H9 (cell line): Measurements from ENCODE around the gene RPL28. TPM values are rescaled to one million over a fixed set of nuclear protein-coding genes. Genes with fewer than 3 reads are reported as not detected.

Experiments used
- DNase-seq: peaks from one replicate; pipeline ENCODE4 v3.0.0-alpha.2; 2017
- H2AFZ ChIP-seq: one replicate; pipeline ENCODE4 v1.6.1; 2013; ENCODE audit warnings: mild to moderate bottlenecking, low read length, control low read depth, moderate library complexity
- H2AK5ac ChIP-seq: 2 replicates; pipeline ENCODE4 v1.6.1; 2013; ENCODE audit warnings: low read length, control low read depth, mixed read lengths; ENCODE audit not compliant: insufficient read length
- H2BK120ac ChIP-seq: one replicate; pipeline ENCODE4 v1.6.1; 2013; ENCODE audit warnings: low read depth, mild to moderate bottlenecking, low read length, control low read depth, inconsistent platforms; ENCODE audit not compliant: poor library complexity, severe bottlenecking
- H2BK12ac ChIP-seq: 2 replicates; pipeline ENCODE4 v1.6.1; 2013; ENCODE audit warnings: low read length, control low read depth, mixed read lengths, low read depth; ENCODE audit not compliant: insufficient read length
- H2BK15ac ChIP-seq: 2 replicates; pipeline ENCODE4 v1.6.1; 2013; ENCODE audit warnings: low read depth, low read length, control low read depth
- H2BK20ac ChIP-seq: one replicate; pipeline ENCODE4 v1.6.1; 2013; ENCODE audit warnings: low read depth, mild to moderate bottlenecking, low read length, control low read depth, inconsistent platforms; ENCODE audit not compliant: poor library complexity, severe bottlenecking
- H2BK5ac ChIP-seq: 2 replicates; pipeline ENCODE4 v1.6.1; 2013; ENCODE audit warnings: low read length, control low read depth, mixed read lengths; ENCODE audit not compliant: insufficient read length
- H3K14ac ChIP-seq: 2 replicates; pipeline ENCODE4 v1.6.1; 2013; ENCODE audit warnings: low read length, control low read depth; ENCODE audit not compliant: insufficient read depth
- H3K18ac ChIP-seq: 2 replicates; pipeline ENCODE4 v1.6.1; 2013; ENCODE audit warnings: low read depth, mild to moderate bottlenecking, mixed read lengths, low read length, control low read depth; ENCODE audit not compliant: insufficient read length
- H3K23ac ChIP-seq: 2 replicates; pipeline ENCODE4 v1.6.1; 2013; ENCODE audit warnings: low read length, control low read depth, mixed read lengths, low read depth; ENCODE audit not compliant: insufficient read length
- H3K23me2 ChIP-seq: 2 replicates; pipeline ENCODE4 v1.6.1; 2013; ENCODE audit warnings: low read depth, mild to moderate bottlenecking, mixed read lengths, low read length, control low read depth; ENCODE audit not compliant: insufficient read length, poor library complexity, severe bottlenecking
- H3K27ac ChIP-seq: 2 replicates; pipeline ENCODE4 v1.5.1; 2013; ENCODE audit warnings: low read length, control low read depth, mixed read lengths, low read depth; ENCODE audit not compliant: insufficient read length
- H3K27me3 ChIP-seq: 2 replicates; pipeline ENCODE4 v1.6.1; 2013; ENCODE audit warnings: low read length, control low read depth, inconsistent platforms; ENCODE audit not compliant: insufficient read depth
- H3K4ac ChIP-seq: 2 replicates; pipeline ENCODE4 v1.6.1; 2013; ENCODE audit warnings: low read depth, mild to moderate bottlenecking, control low read depth, inconsistent platforms, low read length, moderate library complexity
- H3K4me1 ChIP-seq: 2 replicates; pipeline ENCODE4 v1.6.1; 2013; ENCODE audit warnings: low read length, control low read depth, inconsistent platforms; ENCODE audit not compliant: insufficient read depth
- H3K4me2 ChIP-seq: 2 replicates; pipeline ENCODE4 v1.6.1; 2013; ENCODE audit warnings: low read length, control low read depth, mixed read lengths; ENCODE audit not compliant: insufficient read length, insufficient read depth
- H3K56ac ChIP-seq: 2 replicates; pipeline ENCODE4 v1.6.1; 2013; ENCODE audit warnings: low read depth, mild to moderate bottlenecking, mixed read lengths, low read length, control low read depth; ENCODE audit not compliant: insufficient read length
- H3K79me1 ChIP-seq: 2 replicates; pipeline ENCODE4 v1.6.1; 2013; ENCODE audit warnings: low read depth, mild to moderate bottlenecking, moderate library complexity, low read length, control low read depth, inconsistent platforms; ENCODE audit not compliant: insufficient read depth, poor library complexity, severe bottlenecking
- H3K79me2 ChIP-seq: 2 replicates; pipeline ENCODE4 v1.6.1; 2013; ENCODE audit warnings: low read length, control low read depth, inconsistent platforms; ENCODE audit not compliant: insufficient read depth
- H3K9ac ChIP-seq: 2 replicates; pipeline ENCODE4 v1.6.1; 2013; ENCODE audit warnings: low read length, control low read depth, mixed read lengths; ENCODE audit not compliant: insufficient read length; ENCODE audit errors: extremely low read depth
- H3K9me3 ChIP-seq: one replicate; pipeline ENCODE4 v1.6.1; 2013; ENCODE audit warnings: low read depth, low read length, inconsistent platforms; ENCODE audit not compliant: control insufficient read depth
- H3T11ph ChIP-seq: one replicate; pipeline ENCODE4 v1.6.1; 2013; ENCODE audit warnings: mild to moderate bottlenecking, low read length, control low read depth, inconsistent platforms
- H4K20me1 ChIP-seq: one replicate; pipeline ENCODE4 v1.6.1; 2013; ENCODE audit not compliant: control insufficient read depth, insufficient read length, insufficient read depth
- H4K5ac ChIP-seq: 2 replicates; pipeline ENCODE4 v1.6.1; 2013; ENCODE audit warnings: low read depth, mild to moderate bottlenecking, mixed read lengths, low read length, control low read depth; ENCODE audit not compliant: insufficient read length
- H4K8ac ChIP-seq: replicated peaks from 2 replicates; pipeline ENCODE4 v1.6.1; 2013; ENCODE audit warnings: low read length, control low read depth, mixed read lengths, low read depth; ENCODE audit not compliant: insufficient read length
- H4K91ac ChIP-seq: 2 replicates; pipeline ENCODE4 v1.6.1; 2013; ENCODE audit warnings: low read depth, mild to moderate bottlenecking, moderate library complexity, mixed read lengths, low read length, control low read depth; ENCODE audit not compliant: insufficient read length
- H3K27ac Mint-ChIP-seq, 3 experiments: 2 replicates in 2 of 3; 3 replicates in 1 of 3; pipeline ENCODE4 v1.8.0; 2020 to 2021; ENCODE audit warnings: mixed read lengths in 3 of 3, mild to moderate bottlenecking in 1 of 3, moderate library complexity in 1 of 3
- H3K27me3 Mint-ChIP-seq: 2 replicates; pipeline ENCODE4 v1.8.0; 2021; ENCODE audit warnings: low read depth, mild to moderate bottlenecking, moderate library complexity, mixed read lengths
- H3K36me3 Mint-ChIP-seq, 3 experiments: 2 replicates in 2 of 3; 3 replicates in 1 of 3; pipeline ENCODE4 v1.8.0; 2020 to 2021; ENCODE audit warnings: low read depth in 3 of 3, mixed read lengths in 3 of 3; ENCODE audit not compliant: insufficient read depth in 1 of 3
- H3K4me1 Mint-ChIP-seq, 2 experiments: 2 replicates each; pipeline ENCODE4 v1.8.0; 2020; ENCODE audit warnings: mixed read lengths in 2 of 2
- H3K4me3 Mint-ChIP-seq, 2 experiments: 2 replicates in 1 of 2; 3 replicates in 1 of 2; pipeline ENCODE4 v1.8.0; 2020 to 2021; ENCODE audit warnings: mild to moderate bottlenecking in 2 of 2, mixed read lengths in 2 of 2, moderate library complexity in 1 of 2
- H3K9me3 Mint-ChIP-seq, 2 experiments: 2 replicates in 1 of 2; 3 replicates in 1 of 2; pipeline ENCODE4 v1.8.0; 2020; ENCODE audit warnings: mild to moderate bottlenecking in 2 of 2, mixed read lengths in 2 of 2, moderate library complexity in 1 of 2
- WGBS: extraction: QIAGEN DNeasy Blood & Tissue Kit; methylation state at CpG from one replicate; pipeline ENCODE4 v1.1.7; 2013; ENCODE audit warnings: missing lambda C conversion rate, low lambda C conversion rate, mixed read lengths; ENCODE audit not compliant: insufficient read length; ENCODE audit errors: extremely low coverage; 5-methylcytosine and 5-hydroxymethylcytosine counted together
- total RNA-seq: library from RNA; stranded (reverse); gene quantifications from 2 replicates; pipeline ENCODE4 v1.2.1, GENCODE V29; 2021
- TF ChIP-seq, protein P1 (sequence below): fragments of 200-600 bp; sonication (generic); conservative IDR thresholded peaks from 3 replicates; pipeline ENCODE4 v1.8.0; 2021; ENCODE audit warnings: antibody characterized with exemption, mild to moderate bottlenecking

The RPL28 gene
- total RNA-seq, 1 experiment from 2014 or later, result 2,076 TPM

DNA sequence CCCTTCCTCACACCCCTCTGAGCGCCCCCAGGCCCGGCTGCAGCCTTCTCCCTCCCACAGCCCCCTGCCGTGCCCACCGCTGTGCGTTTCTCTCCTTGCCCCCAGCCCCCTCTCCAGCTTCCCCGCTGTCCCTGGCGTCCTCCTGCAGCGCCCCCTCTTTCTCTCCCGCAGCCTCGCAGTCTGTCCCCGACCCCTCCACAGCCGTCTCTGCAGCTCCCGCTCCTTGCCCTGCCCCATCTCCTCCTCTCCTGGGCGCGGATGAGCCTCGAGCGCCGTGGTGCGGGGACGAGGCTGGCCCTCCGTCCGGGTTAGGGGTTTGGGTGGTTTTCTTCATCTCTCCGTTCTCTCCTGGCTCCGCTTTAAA, 45.0 kb upstream of the RPL28 start:
- H2BK120ac ChIP-seq, result no peak overlapping the region
- peaks cover 26 to 42% (median 41%) of the 10 kb centered on the region in 3 experiments; a peak in 6 of 7 replicates for H3K36me3 Mint-ChIP-seq
- no peak overlapping the region for H4K8ac ChIP-seq
- H4K5ac ChIP-seq, result no peak overlapping the region
- no peak overlapping the region for H2BK12ac ChIP-seq
- peaks cover 19% of the 10 kb centered on the region for H3K27me3 Mint-ChIP-seq
- H2BK20ac ChIP-seq, result no peak overlapping the region
- H3T11ph ChIP-seq, result no peak overlapping the region
- no peak overlapping the region for H2AFZ ChIP-seq
- H3K14ac ChIP-seq, result peak overlapping the region; percentile 26; the same call in 1 of the 2 replicates
- peak; percentile 57 for DNase-seq
- peaks cover 17% of the 10 kb centered on the region for H3K23me2 ChIP-seq
- no CpG with 5 or more reads among the region's 24 CpGs for WGBS
- peak overlapping the region; percentile 66 for H3K18ac ChIP-seq
- H3K56ac ChIP-seq, result no peak overlapping the region
- H4K20me1 ChIP-seq, result no peaks in the 10 kb centered on the region
- H4K91ac ChIP-seq, result no peak overlapping the region
- no peaks in the 10 kb centered on the region; the same call in 1 of the 2 replicates for H3K4me1 ChIP-seq
- H3K9ac ChIP-seq, result peak overlapping the region; percentile 6
- no peaks in the 10 kb centered on the region for H3K9me3 ChIP-seq
- no peak overlapping the region for H3K27ac ChIP-seq
- no peaks in the 10 kb centered on the region; the same call in 1 of the 2 replicates for H3K27me3 ChIP-seq
- TF ChIP-seq, protein P1, sequence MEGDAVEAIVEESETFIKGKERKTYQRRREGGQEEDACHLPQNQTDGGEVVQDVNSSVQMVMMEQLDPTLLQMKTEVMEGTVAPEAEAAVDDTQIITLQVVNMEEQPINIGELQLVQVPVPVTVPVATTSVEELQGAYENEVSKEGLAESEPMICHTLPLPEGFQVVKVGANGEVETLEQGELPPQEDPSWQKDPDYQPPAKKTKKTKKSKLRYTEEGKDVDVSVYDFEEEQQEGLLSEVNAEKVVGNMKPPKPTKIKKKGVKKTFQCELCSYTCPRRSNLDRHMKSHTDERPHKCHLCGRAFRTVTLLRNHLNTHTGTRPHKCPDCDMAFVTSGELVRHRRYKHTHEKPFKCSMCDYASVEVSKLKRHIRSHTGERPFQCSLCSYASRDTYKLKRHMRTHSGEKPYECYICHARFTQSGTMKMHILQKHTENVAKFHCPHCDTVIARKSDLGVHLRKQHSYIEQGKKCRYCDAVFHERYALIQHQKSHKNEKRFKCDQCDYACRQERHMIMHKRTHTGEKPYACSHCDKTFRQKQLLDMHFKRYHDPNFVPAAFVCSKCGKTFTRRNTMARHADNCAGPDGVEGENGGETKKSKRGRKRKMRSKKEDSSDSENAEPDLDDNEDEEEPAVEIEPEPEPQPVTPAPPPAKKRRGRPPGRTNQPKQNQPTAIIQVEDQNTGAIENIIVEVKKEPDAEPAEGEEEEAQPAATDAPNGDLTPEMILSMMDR, result no peak
- no peaks in the 10 kb centered on the region for H3K79me2 ChIP-seq
- H3K4ac ChIP-seq, result no peak overlapping the region
- no peak overlapping the region for H2BK15ac ChIP-seq
- H3K79me1 ChIP-seq, result no peaks in the 10 kb centered on the region
- H2AK5ac ChIP-seq, result no peak overlapping the region
- peak overlapping the region; percentile 59 to 95 (median 95); a peak in 6 of 7 replicates for H3K27ac Mint-ChIP-seq
- H3K4me2 ChIP-seq, result peak overlapping the region; percentile 74
- H3K23ac ChIP-seq, result no peak overlapping the region
- no peaks in the 10 kb centered on the region; a peak in 1 of 5 replicates for H3K9me3 Mint-ChIP-seq
- no peak overlapping the region for H2BK5ac ChIP-seq
- peak overlapping the region; percentile 84 to 96 for H3K4me3 Mint-ChIP-seq
- H3K4me1 Mint-ChIP-seq, result peaks cover 21 to 40% of the 10 kb centered on the region in 2 experiments
